Tibial artery (tissue), 4 donors: ENCODE data around the gene NAPB.

Experiments
- DNase-seq, 2 donors: peaks; one replicate each; pipeline ENCODE4 v3.0.0-alpha.2; 2019
- H3K27ac ChIP-seq, 2 donors: fragments of 200-600 bp; sonication (generic) in 1 of 2; 1 replicate in 1 of 2; 2 replicates in 1 of 2; pipeline ENCODE4 v1.5.1; 2018 to 2019; ENCODE audit warnings: mild to moderate bottlenecking in 1 of 2
- H3K27me3 ChIP-seq, 2 donors: fragments of 200-600 bp; sonication (generic) in 1 of 2; one replicate each; pipeline versions ENCODE4 v1.5.1 to v1.6.0; 2016 to 2019
- H3K36me3 ChIP-seq, 3 donors: fragments of 200-600 bp; sonication (generic) in 2 of 3; one replicate each; pipeline ENCODE4 v1.5.1; 2016 to 2019; ENCODE audit warnings: mild to moderate bottlenecking in 2 of 3
- H3K4me1 ChIP-seq, 4 donors: fragments of 200-600 bp; sonication (generic) in 2 of 4; 1 replicate in 3 of 4; 2 replicates in 1 of 4; pipeline ENCODE4 v1.5.1; 2016 to 2019
- H3K4me3 ChIP-seq, 2 donors: fragments of 200-600 bp; sonication (generic) in 1 of 2; 1 replicate in 1 of 2; 2 replicates in 1 of 2; pipeline ENCODE4 v1.5.1; 2018 to 2019; ENCODE audit warnings: mild to moderate bottlenecking in 2 of 2
- H3K9me3 ChIP-seq, 3 donors: fragments of 200-600 bp; sonication (generic) in 1 of 3; one replicate each; pipeline ENCODE4 v1.5.1; 2016 to 2019
- intact Hi-C: fragments of 100-400 bp; cut with DNase I; formaldehyde crosslinking; loops from one replicate; pipeline ENCODE4 v1.15.0; 2023; ENCODE audit warnings: low total_unique reads
- TF ChIP-seq, protein P1 (sequence below), 2 experiments: fragments of 200-600 bp in 1 of 2; fragments of 450-650 bp in 1 of 2; IDR thresholded peaks; one replicate each; pipeline ENCODE4 v1.5.1; 2017 to 2019; ENCODE audit warnings: antibody characterized with exemption in 2 of 2, mild to moderate bottlenecking in 1 of 2, moderate library complexity in 1 of 2

The NAPB gene

GRCh38 chr20:23325107-23325506, 96.2 kb downstream of the NAPB start:
- H3K4me3 ChIP-seq: no peak overlapping the region
- no peaks in the 10 kb centered on the region for H3K36me3 ChIP-seq
- intact Hi-C loops: loop anchor here (10.0 kb wide), 1 partner anchor 330 kb away; no protein-coding TSS in a partner anchor
- peaks cover 0 to 3% of the 10 kb centered on the region in 2 donors for H3K27me3 ChIP-seq
- H3K9me3 ChIP-seq: no peaks in the 10 kb centered on the region
- H3K4me1 ChIP-seq: no peaks in the 10 kb centered on the region
- TF ChIP-seq, protein P1, sequence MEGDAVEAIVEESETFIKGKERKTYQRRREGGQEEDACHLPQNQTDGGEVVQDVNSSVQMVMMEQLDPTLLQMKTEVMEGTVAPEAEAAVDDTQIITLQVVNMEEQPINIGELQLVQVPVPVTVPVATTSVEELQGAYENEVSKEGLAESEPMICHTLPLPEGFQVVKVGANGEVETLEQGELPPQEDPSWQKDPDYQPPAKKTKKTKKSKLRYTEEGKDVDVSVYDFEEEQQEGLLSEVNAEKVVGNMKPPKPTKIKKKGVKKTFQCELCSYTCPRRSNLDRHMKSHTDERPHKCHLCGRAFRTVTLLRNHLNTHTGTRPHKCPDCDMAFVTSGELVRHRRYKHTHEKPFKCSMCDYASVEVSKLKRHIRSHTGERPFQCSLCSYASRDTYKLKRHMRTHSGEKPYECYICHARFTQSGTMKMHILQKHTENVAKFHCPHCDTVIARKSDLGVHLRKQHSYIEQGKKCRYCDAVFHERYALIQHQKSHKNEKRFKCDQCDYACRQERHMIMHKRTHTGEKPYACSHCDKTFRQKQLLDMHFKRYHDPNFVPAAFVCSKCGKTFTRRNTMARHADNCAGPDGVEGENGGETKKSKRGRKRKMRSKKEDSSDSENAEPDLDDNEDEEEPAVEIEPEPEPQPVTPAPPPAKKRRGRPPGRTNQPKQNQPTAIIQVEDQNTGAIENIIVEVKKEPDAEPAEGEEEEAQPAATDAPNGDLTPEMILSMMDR (IDR thresholded peaks at IDR 0.05): no peak
- no peak overlapping the region for H3K27ac ChIP-seq
- DNase-seq: no peak
